KMS-11 (cell line): ENCODE data around the gene SMCO2.
"Not testable (repeated sequence)": the region's sequence is repeated elsewhere in the genome, so short reads cannot be mapped to it uniquely, and the experiment has no call there.

Source experiments
- H2AFZ ChIP-seq: fragments of 200-600 bp; sonication (generic); 2 replicates; pipeline ENCODE4 v1.6.1; 2016; ENCODE audit warnings: antibody characterized with exemption, mixed run types, low read depth
- H3K27ac ChIP-seq: fragments of 200-600 bp; sonication (generic); 2 replicates; pipeline ENCODE4 v1.6.1; 2016; ENCODE audit warnings: mild to moderate bottlenecking, mixed run types
- H3K27me3 ChIP-seq: fragments of 200-600 bp; sonication (generic); 2 replicates; pipeline ENCODE4 v1.6.1; 2017; ENCODE audit warnings: mild to moderate bottlenecking, low read depth, mixed run types, moderate library complexity; ENCODE audit not compliant: insufficient read depth
- H3K36me3 ChIP-seq: fragments of 200-600 bp; sonication (generic); 2 replicates; pipeline ENCODE4 v1.6.1; 2017; ENCODE audit warnings: mild to moderate bottlenecking, mixed run types; ENCODE audit not compliant: insufficient read depth
- H3K4me1 ChIP-seq: fragments of 200-600 bp; sonication (generic); 2 replicates; pipeline ENCODE4 v1.6.1; 2016; ENCODE audit warnings: mild to moderate bottlenecking, low read depth, mixed run types; ENCODE audit not compliant: poor library complexity, severe bottlenecking
- H3K4me2 ChIP-seq: fragments of 200-600 bp; sonication (generic); 2 replicates; pipeline ENCODE4 v1.7.0; 2016; ENCODE audit warnings: mild to moderate bottlenecking, mixed run types
- H3K4me3 ChIP-seq: fragments of 200-600 bp; sonication (generic); IDR thresholded peaks from 2 replicates; pipeline ENCODE4 v1.6.1; 2017; ENCODE audit warnings: low read depth, low read length, mixed read lengths; ENCODE audit not compliant: insufficient read depth
- H3K79me2 ChIP-seq: fragments of 200-600 bp; sonication (generic); 2 replicates; pipeline ENCODE4 v1.6.1; 2016; ENCODE audit warnings: low read depth, mixed run types; ENCODE audit not compliant: insufficient read depth
- H3K9ac ChIP-seq: fragments of 200-600 bp; sonication (generic); 2 replicates; pipeline ENCODE4 v1.6.1; 2016; ENCODE audit warnings: mild to moderate bottlenecking, mixed run types
- H4K20me1 ChIP-seq: fragments of 200-600 bp; sonication (generic); 2 replicates; pipeline ENCODE4 v1.6.1; 2016; ENCODE audit warnings: mild to moderate bottlenecking, mixed run types; ENCODE audit not compliant: insufficient read depth
- TF ChIP-seq, protein P1 (sequence below): fragments of 200-600 bp; sonication (generic); conservative IDR thresholded peaks from 2 replicates; pipeline ENCODE4 v1.6.1; 2017; ENCODE audit warnings: low read depth, mild to moderate bottlenecking, antibody characterized with exemption, low read length, moderate library complexity, mixed read lengths

SMCO2 gene

DNA sequence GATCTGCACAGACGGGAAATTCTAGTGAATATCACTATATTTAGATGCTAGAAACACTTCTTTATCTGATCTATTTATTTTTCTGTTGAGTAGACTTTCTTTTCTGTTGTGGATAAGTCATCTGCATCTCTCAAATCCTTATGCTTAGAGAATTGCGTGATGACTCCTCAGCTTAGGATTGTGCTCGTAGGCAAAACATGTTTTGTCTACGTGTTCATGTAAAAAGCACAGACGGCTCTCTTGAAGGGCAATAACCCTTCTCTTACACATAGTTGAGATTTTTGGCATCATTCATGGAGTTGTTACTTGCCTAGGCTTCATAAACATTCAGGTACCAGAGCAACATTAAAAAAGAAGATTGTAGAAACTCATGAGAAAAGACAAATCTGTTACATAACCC, 96.1 kb downstream of the SMCO2 start:
- no peak overlapping the region for H3K27ac ChIP-seq
- TF ChIP-seq, protein P1, sequence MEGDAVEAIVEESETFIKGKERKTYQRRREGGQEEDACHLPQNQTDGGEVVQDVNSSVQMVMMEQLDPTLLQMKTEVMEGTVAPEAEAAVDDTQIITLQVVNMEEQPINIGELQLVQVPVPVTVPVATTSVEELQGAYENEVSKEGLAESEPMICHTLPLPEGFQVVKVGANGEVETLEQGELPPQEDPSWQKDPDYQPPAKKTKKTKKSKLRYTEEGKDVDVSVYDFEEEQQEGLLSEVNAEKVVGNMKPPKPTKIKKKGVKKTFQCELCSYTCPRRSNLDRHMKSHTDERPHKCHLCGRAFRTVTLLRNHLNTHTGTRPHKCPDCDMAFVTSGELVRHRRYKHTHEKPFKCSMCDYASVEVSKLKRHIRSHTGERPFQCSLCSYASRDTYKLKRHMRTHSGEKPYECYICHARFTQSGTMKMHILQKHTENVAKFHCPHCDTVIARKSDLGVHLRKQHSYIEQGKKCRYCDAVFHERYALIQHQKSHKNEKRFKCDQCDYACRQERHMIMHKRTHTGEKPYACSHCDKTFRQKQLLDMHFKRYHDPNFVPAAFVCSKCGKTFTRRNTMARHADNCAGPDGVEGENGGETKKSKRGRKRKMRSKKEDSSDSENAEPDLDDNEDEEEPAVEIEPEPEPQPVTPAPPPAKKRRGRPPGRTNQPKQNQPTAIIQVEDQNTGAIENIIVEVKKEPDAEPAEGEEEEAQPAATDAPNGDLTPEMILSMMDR, result no peak
- no peaks in the 10 kb centered on the region for H3K36me3 ChIP-seq
- no peaks in the 10 kb centered on the region for H3K27me3 ChIP-seq
- no peak overlapping the region for H2AFZ ChIP-seq
- H3K4me2 ChIP-seq, result no peak overlapping the region
- H3K4me3 ChIP-seq, result no peak overlapping the region
- H3K79me2 ChIP-seq, result no peaks in the 10 kb centered on the region
- no peaks in the 10 kb centered on the region for H3K4me1 ChIP-seq
- no peak overlapping the region for H3K9ac ChIP-seq
- H4K20me1 ChIP-seq, result no peaks in the 10 kb centered on the region

DNA sequence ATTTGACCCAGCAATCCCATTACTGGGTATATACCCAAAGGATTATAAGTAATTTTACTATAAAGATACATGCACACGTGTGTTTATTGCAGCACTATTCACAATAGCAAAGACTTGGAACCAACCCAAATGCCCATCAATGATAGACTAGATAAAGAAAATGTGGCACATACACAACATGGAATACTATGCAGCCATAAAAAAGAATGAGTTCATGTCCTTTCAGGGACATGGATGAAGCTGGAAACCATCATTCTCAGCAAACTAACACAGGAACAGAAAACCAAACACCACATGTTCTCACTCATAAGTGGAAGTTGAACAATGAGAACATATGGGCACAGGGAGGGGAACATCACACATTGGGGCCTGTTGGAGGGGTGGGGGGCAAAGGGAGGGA, 98.3 kb downstream of the SMCO2 start:
- H3K4me2 ChIP-seq, H3K79me2 ChIP-seq: not testable (repeated sequence)

DNA sequence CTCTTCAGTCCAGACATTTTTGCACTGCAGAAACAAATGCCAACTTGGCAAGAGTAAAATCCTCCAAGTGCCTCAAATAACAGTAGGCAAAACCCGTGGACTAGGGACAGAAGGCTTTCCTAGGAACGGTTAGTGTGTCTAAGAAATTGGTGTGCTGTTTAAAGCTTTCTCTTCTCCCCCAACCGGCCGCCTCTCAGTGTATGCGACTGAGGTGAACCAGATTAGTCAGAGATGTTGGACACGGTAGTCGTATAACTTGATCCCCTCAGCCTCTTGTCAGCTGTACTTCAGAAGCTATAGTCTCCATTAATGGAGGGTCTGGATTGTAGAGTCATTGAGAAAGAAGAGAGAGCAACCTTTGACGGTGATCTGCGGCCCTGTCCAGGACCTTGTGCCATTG, 99.1 kb downstream of the SMCO2 start:
- H4K20me1 ChIP-seq, result no peaks in the 10 kb centered on the region
- no peak overlapping the region for H3K9ac ChIP-seq
- H3K27me3 ChIP-seq, result no peaks in the 10 kb centered on the region
- H3K4me3 ChIP-seq, result no peak overlapping the region
- no peaks in the 10 kb centered on the region for H3K36me3 ChIP-seq
- H3K27ac ChIP-seq, result no peak overlapping the region
- H2AFZ ChIP-seq, result no peak overlapping the region
- H3K4me1 ChIP-seq, result no peaks in the 10 kb centered on the region
- TF ChIP-seq, protein P1, result no peak
- H3K4me2 ChIP-seq, result no peak overlapping the region
- H3K79me2 ChIP-seq, result no peaks in the 10 kb centered on the region

More for the DNA sequence above, 98.3 kb downstream of the SMCO2 start:
- H3K36me3 ChIP-seq, H3K4me1 ChIP-seq, H3K9ac ChIP-seq, H3K4me3 ChIP-seq, H3K27me3 ChIP-seq, H4K20me1 ChIP-seq, H3K27ac ChIP-seq, H2AFZ ChIP-seq: not testable (repeated sequence)

DNA sequence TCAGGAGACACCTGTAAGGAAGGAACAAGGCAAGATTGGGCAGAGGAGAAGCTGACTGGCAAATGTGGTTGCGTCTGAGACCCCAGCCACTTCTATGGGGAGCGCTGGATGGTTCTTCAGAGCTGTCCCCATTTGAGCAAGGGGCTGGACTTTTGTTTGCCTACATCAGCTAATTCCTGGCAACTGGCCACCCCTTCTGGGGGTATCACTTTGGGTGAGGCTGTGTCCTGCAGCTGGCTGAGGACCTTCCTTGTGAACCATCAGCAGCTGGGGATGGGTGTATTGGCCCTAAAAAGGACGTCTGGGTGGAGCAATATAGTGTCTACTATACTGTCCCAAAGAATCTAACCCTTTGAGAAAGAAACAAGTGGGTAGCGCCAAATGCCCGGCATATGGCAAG, 101.1 kb downstream of the SMCO2 start:
- Histone ChIP-seq H3K4me1 (no peaks in the 10 kb centered on the region), H2AFZ (no peak overlapping the region), H3K27ac (no peak overlapping the region), H3K4me3 (no peak overlapping the region), H3K79me2 (no peaks in the 10 kb centered on the region), H3K27me3 (no peaks in the 10 kb centered on the region), H3K4me2 (no peak overlapping the region), H3K36me3 (no peaks in the 10 kb centered on the region), H4K20me1 (no peaks in the 10 kb centered on the region), H3K9ac (no peak overlapping the region)
- TF ChIP-seq, protein P1, result no peak

DNA sequence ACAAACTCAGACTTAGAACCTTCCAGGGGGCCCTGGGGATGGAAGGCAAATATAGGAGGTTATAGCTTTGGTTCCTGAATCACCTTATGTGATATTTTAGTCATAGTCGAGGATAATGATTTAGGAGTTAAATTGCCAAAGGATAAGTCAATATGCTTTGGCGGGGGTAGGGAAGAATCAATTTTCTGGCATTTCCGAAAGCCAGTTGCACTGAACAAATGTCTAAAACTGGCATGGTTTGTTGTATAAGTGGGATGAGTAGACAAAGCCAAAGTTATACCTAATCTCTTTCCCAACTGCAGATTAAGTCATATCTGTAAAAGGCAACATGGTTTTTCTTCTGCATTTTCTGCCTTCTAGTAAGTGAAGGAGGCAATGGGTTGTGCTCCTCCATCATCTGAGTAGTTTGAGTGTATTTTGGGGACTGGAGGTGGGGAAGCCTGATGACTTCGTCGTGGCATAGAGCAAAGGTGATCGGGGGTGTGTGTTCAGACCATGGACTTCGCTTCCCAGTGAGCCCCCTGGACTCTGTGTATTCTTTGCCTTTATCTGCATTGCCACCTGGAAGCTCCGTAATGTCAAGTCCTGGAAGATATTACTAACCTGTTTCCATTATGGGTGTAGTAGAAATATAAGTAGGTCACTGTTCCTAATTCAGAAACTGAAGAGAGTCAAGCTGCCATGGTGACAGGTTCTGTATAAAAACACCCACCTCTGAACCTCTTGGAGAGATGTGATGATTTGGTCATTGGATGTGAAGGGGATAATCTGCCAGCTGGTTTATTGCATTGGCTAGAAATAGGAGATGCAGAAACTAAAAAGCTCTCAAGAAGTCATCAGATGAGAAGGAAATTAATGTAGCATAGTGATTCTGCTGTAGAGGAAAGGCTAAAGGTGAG, 102.0 kb downstream of the SMCO2 start:
- no peak overlapping the region for H3K4me2 ChIP-seq
- H3K27me3 ChIP-seq, result no peaks in the 10 kb centered on the region
- H4K20me1 ChIP-seq, result no peaks in the 10 kb centered on the region
- no peak overlapping the region for H2AFZ ChIP-seq
- H3K27ac ChIP-seq, result no peak overlapping the region
- H3K79me2 ChIP-seq, result no peaks in the 10 kb centered on the region
- TF ChIP-seq, protein P1, result no peak
- H3K36me3 ChIP-seq, result no peaks in the 10 kb centered on the region
- no peak overlapping the region for H3K4me3 ChIP-seq
- H3K4me1 ChIP-seq, result peaks cover 9% of the 10 kb centered on the region
- no peak overlapping the region for H3K9ac ChIP-seq
